HG02938 (cell line): ENCODE measurements around the gene EIF2S2.

Experiments used
- ATAC-seq: cut with Tn5 transposase; IDR thresholded peaks from one replicate; pipeline ENCODE4 v1.9.1; 2021; ENCODE audit warnings: mild to moderate bottlenecking, moderate library complexity; ENCODE audit not compliant: unreplicated experiment

EIF2S2 gene

GRCh38 chr20:34065260-34065659 lies 46.8 kb downstream of the EIF2S2 start:
- no peak for ATAC-seq

DNA sequence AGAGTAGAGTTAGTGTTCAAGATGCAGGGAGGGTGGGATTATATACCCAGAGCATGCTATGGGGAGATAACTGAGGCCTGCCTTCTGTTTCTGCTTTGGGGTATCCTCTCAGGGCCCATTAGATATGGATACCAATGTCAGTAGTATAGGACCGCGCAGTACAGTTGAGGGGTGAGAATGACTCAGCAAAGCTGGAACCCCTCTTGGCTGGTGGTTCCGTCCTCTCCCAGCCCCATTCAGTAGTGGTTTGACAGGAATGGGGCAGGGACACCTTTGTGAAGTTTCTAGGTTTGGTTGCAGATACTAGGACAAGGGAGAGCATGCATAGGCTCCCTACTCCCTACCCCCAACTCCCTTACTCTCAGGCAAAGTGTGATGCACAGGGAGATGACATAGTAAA lies 47.8 kb downstream of the EIF2S2 start:
- ATAC-seq = no peak

GRCh38 chr20:34062570-34063482 lies 49.2 kb downstream of the EIF2S2 start:
- no peak for ATAC-seq

GRCh38 chr20:34061695-34062094 lies 50.3 kb downstream of the EIF2S2 start:
- ATAC-seq = no peak

GRCh38 chr20:34060970-34061369 lies 51.1 kb downstream of the EIF2S2 start:
- no peak for ATAC-seq

DNA sequence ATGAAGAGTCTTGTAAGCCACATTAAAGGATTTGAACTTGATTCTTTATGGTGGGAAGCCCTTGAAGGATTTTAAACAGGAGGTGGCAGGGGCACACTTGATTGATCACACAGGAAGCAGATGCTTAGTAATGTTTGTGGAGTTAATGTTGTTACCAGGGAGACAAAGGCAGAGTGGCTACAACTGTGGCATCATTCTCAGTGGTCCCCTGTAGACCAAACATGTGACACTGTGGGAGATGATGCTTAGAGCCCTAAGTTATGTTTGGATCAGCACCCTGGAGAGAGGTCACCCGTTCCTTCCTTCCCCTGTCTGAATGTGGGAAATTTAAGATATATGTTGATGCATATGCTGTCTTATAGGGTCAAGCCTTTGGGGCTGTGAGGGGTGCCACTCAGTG lies 53.2 kb downstream of the EIF2S2 start:
- ATAC-seq = no peak

- no peak for ATAC-seq
Measured at GRCh38 chr20:34055290-34055689, 56.8 kb downstream of the EIF2S2 start.

DNA sequence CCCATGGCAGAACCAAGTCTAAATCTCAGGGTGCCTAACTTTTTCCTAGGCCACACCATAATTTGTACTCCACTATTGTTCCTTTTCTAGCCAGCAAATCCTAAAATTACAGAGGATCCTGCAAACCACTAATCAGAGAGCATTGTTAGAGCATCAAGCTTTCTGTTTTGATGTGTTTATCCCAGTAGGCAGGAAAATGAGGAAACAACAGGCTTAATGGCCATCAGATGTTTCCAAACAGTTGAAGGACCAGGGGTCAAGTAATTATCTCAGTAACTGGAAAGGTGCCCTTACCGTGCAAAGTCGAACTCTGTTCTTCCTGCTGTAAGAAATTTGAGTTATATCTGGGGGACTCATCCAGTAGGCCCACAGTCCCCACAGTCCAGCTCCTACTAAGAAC lies 59.6 kb downstream of the EIF2S2 start:
- ATAC-seq = no peak

GRCh38 chr20:34049897-34050695 lies 61.9 kb downstream of the EIF2S2 start:
- ATAC-seq = no peak

DNA sequence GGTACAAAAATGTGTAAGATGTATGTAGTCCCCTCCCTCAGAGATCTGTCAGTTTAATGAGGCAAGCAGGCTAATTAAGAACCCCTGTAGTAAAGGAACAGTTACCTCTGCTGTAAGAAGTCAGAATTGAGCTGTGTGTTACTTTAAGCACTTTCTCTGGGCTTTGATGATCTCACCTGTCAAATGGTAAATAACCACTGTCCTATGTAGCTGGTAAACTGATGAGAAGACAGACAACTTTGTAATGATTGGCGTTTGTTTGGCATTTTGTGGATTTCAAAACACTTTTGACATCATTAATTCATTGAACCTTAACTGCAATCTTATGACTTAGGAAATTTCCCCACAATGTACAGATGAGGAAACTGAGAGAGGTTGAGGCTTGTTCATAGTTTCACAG lies 62.7 kb downstream of the EIF2S2 start:
- no peak for ATAC-seq

DNA sequence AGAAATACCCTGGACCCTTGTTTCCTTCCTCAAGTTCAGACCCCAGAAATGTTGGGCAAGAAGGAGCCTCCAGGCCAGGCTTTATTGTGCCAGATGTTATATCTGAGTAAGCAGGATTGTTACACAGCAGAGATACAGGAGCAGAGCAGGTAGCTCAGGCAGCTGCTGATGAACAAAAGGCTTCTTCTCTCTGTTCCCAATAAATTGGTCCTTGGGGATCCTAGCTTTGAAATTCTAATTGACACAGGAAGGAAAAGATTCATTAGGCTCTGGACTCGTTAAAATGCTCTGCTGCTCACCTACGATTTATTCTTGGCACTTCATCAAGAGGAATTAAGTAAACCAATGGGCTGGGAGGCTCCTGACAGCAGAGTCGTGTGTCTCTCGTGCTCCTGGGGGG lies 64.1 kb downstream of the EIF2S2 start:
- ATAC-seq = no peak

GRCh38 chr20:34047010-34047687 lies 64.9 kb downstream of the EIF2S2 start:
- no peak for ATAC-seq

DNA sequence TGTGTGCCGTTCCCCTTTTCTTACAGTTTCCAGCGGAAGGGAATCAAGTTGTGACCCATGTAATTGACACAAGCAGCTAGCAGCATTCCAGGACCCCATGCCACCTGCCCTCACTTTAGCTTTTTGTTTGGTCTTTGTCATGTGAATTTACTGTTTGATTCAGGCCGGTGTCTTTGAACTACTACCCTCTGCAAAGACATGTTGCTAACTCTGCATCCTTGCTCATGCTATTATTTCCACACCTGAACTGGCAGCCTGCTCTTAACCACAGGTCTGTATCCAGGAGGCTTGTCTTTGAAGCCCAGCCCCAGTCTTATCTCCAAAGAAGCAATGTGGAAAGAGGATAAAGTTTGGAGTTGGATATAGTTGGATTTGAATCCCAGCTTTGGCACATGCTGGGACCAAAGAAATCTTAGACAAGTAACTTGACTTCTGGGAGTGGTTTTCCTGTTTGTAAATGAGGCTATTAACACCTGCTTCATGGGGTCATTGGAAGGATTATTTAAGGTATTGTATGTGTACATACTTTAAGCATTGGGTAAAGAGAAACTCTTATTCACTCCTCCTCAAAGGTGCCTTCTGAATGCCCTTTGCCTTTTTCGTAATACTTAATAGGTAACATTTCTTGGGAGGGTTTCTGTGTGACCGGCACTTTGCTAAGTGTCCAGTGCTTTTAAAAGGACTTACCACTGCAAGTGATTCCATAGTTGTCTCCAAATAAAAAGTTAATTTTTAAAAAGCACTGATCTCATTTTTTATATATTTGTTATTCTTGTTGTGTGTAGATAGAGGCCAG lies 65.9 kb downstream of the EIF2S2 start:
- ATAC-seq = no peak

DNA sequence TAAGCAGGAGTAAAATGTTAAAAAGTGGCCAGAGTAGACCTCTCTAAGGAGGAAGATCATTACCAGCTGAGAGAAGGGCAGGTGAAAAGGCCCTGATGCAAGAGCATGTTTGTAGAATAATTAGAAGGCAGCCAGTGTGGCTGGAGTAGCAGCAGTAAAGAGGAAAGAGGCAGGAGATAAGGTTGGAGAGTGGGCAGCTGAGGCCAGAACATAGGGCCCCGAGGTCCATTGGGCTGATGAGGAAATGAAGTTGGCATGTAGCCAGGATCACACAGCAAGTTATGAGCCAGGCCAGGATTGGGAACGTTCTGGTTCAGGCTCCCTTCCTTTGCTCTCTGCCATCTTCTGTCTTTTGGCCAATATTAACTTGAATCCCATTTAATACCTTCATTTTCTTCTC lies 66.7 kb downstream of the EIF2S2 start:
- no peak for ATAC-seq

GRCh38 chr20:34043025-34043424 lies 69.0 kb downstream of the EIF2S2 start:
- no peak for ATAC-seq

DNA sequence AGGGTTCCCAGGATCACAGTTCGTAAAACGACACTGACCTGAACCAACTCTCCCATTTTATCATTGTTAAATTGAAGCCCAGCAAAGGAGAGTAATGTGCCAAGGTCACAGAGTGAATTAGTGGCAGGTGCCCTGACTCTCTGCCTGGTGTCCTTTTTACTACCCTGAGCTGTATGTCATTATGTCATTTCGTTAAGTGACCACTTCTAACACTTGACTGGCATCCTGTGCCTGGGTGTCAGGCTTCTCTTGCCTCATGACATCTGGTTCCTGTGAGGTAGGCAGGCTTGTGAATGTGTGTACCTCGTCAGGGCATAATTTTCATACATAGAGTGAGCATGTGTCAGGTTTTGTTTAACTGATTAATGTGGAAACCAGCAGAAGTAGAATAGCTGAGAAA lies 69.8 kb downstream of the EIF2S2 start:
- ATAC-seq = no peak

- ATAC-seq = no peak
Measured at GRCh38 chr20:34041226-34041625, 70.8 kb downstream of the EIF2S2 start.

- ATAC-seq = no peak
Measured at GRCh38 chr20:34040300-34040995, 71.6 kb downstream of the EIF2S2 start.
